Measurements from ENCODE around the gene SIAH1.

Gene SIAH1

GRCh38 chr16:48383877-48384519 lies 1.2 kb downstream of the SIAH1 start:
- Histone ChIP-seq H3K4me2 (ENCODE audit: low read depth, low read length, poor library complexity, severe bottlenecking) (peak overlapping the region; percentile 92), H3K36me3 (ENCODE audit: low read length) (no peaks in the 10 kb centered on the region), H3K9ac (ENCODE audit: low read length) (peak overlapping the region; percentile 98), H3K9me2 (replicated peaks; ENCODE audit: insufficient read depth, low read length) (no peaks in the 10 kb centered on the region), H3K79me2 (ENCODE audit: insufficient read depth, low read length) (peaks cover 55% of the 10 kb centered on the region), H3K27ac (ENCODE audit: low read depth, low read length) (no peak overlapping the region), H3K27me3 (ENCODE audit: low read length) (no peaks in the 10 kb centered on the region), H3K9me3 (ENCODE audit: insufficient read depth, low read length) (no peaks in the 10 kb centered on the region), H3K4me3 (ENCODE audit: insufficient read depth, low read length, poor library complexity, severe bottlenecking) (peak overlapping the region; percentile 76), H3F3A (ENCODE audit: insufficient read depth) (no peaks in the 10 kb centered on the region; the same call in 1 of the 2 replicates), H4K20me1 (ENCODE audit: low read depth, low read length) (peaks cover 45% of the 10 kb centered on the region), H2AFZ (ENCODE audit: low read depth, low read length, severe bottlenecking) (no peak overlapping the region)
- TF ChIP-seq EZH2phosphoT487 (conservative IDR thresholded peaks at IDR 0.05; ENCODE audit: low read length) (no peak), CTCF (IDR thresholded peaks at IDR 0.05; ENCODE audit: insufficient read depth, low read length, poor library complexity, severe bottlenecking) (no peak)

GRCh38 chr16:48383009-48383876 lies 2.0 kb downstream of the SIAH1 start:
- H3K4me2 ChIP-seq (ENCODE audit: low read depth, low read length, poor library complexity, severe bottlenecking), result peak overlapping the region; percentile 92
- no peaks in the 10 kb centered on the region; the same call in 1 of the 2 replicates for H3F3A ChIP-seq (ENCODE audit: insufficient read depth)
- peaks cover 63% of the 10 kb centered on the region for H3K79me2 ChIP-seq (ENCODE audit: insufficient read depth, low read length)
- H3K9ac ChIP-seq (ENCODE audit: low read length), result peak overlapping the region; percentile 98
- no peaks in the 10 kb centered on the region for H3K9me2 ChIP-seq (replicated peaks; ENCODE audit: insufficient read depth, low read length)
- H2AFZ ChIP-seq (ENCODE audit: low read depth, low read length, severe bottlenecking), result no peak overlapping the region
- peak overlapping the region; percentile 76 for H3K4me3 ChIP-seq (ENCODE audit: insufficient read depth, low read length, poor library complexity, severe bottlenecking)
- no peaks in the 10 kb centered on the region for H3K36me3 ChIP-seq (ENCODE audit: low read length)
- no peak overlapping the region for H3K27ac ChIP-seq (ENCODE audit: low read depth, low read length)
- H4K20me1 ChIP-seq (ENCODE audit: low read depth, low read length), result peaks cover 52% of the 10 kb centered on the region
- no peak for TF ChIP-seq CTCF (IDR thresholded peaks at IDR 0.05; ENCODE audit: insufficient read depth, low read length, poor library complexity, severe bottlenecking)
- TF ChIP-seq EZH2phosphoT487 (conservative IDR thresholded peaks at IDR 0.05; ENCODE audit: low read length), result no peak
- no peaks in the 10 kb centered on the region for H3K27me3 ChIP-seq (ENCODE audit: low read length)
- H3K9me3 ChIP-seq (ENCODE audit: insufficient read depth, low read length), result no peaks in the 10 kb centered on the region

- Histone ChIP-seq H2AFZ (ENCODE audit: low read depth, low read length, severe bottlenecking) (no peak overlapping the region), H4K20me1 (ENCODE audit: low read depth, low read length) (peaks cover 54% of the 10 kb centered on the region), H3K36me3 (ENCODE audit: low read length) (no peaks in the 10 kb centered on the region), H3K9me2 (replicated peaks; ENCODE audit: insufficient read depth, low read length) (no peaks in the 10 kb centered on the region), H3F3A (ENCODE audit: insufficient read depth) (no peaks in the 10 kb centered on the region; the same call in 1 of the 2 replicates), H3K27ac (ENCODE audit: low read depth, low read length) (no peak overlapping the region), H3K9me3 (ENCODE audit: insufficient read depth, low read length) (no peaks in the 10 kb centered on the region), H3K79me2 (ENCODE audit: insufficient read depth, low read length) (peaks cover 74% of the 10 kb centered on the region), H3K27me3 (ENCODE audit: low read length) (no peaks in the 10 kb centered on the region), H3K9ac (ENCODE audit: low read length) (no peak overlapping the region), H3K4me3 (ENCODE audit: insufficient read depth, low read length, poor library complexity, severe bottlenecking) (no peak overlapping the region), H3K4me2 (ENCODE audit: low read depth, low read length, poor library complexity, severe bottlenecking) (no peak overlapping the region)
- TF ChIP-seq CTCF (IDR thresholded peaks at IDR 0.05; ENCODE audit: insufficient read depth, low read length, poor library complexity, severe bottlenecking) (no peak), EZH2phosphoT487 (conservative IDR thresholded peaks at IDR 0.05; ENCODE audit: low read length) (no peak)
Observed at GRCh38 chr16:48382131-48382530, 3.1 kb downstream of the SIAH1 start.
